Mesendoderm (in vitro differentiated cells): Measurements from ENCODE around the gene RCE1. TPM values are rescaled to one million over a fixed set of nuclear protein-coding genes. Genes with fewer than 3 reads are reported as not detected.
"Not testable (repeated sequence)": the region's sequence is repeated elsewhere in the genome, so short reads cannot be mapped to it uniquely, and the experiment has no call there.

Source experiments
- DNase-seq: peaks from one replicate; pipeline ENCODE4 v3.0.0; 2013
- H2AK5ac ChIP-seq: 2 replicates; pipeline ENCODE4 v1.6.1; 2013; ENCODE audit warnings: low read length, inconsistent platforms
- H2BK120ac ChIP-seq: 2 replicates; pipeline ENCODE4 v1.6.1; 2013; ENCODE audit warnings: low read depth, mild to moderate bottlenecking, low read length, moderate library complexity, mixed read lengths
- H2BK15ac ChIP-seq: replicated peaks from 2 replicates; pipeline ENCODE4 v1.6.1; 2013; ENCODE audit warnings: low read depth, mild to moderate bottlenecking, moderate library complexity
- H2BK5ac ChIP-seq: 2 replicates; pipeline ENCODE4 v1.6.1; 2013; ENCODE audit warnings: low read length, inconsistent platforms
- H3K18ac ChIP-seq: 2 replicates; pipeline ENCODE4 v1.6.1; 2013; ENCODE audit warnings: mild to moderate bottlenecking, low read length, mixed read lengths
- H3K23ac ChIP-seq: one replicate; pipeline ENCODE4 v1.6.1; 2013; ENCODE audit warnings: low read length
- H3K27ac ChIP-seq: 2 replicates; pipeline ENCODE4 v1.5.1; 2013; ENCODE audit warnings: low read depth, mild to moderate bottlenecking, inconsistent platforms, low read length, moderate library complexity
- H3K27me3 ChIP-seq: 2 replicates; pipeline ENCODE4 v1.6.1; 2013; ENCODE audit warnings: low read length, control low read depth, mild to moderate bottlenecking, inconsistent platforms; ENCODE audit not compliant: insufficient read depth, poor library complexity
- H3K36me3 ChIP-seq: 2 replicates; pipeline ENCODE4 v1.6.1; 2013; ENCODE audit warnings: low read length, inconsistent platforms; ENCODE audit not compliant: control insufficient read depth, insufficient read depth
- H3K4ac ChIP-seq: one replicate; pipeline ENCODE4 v1.6.1; 2013; ENCODE audit warnings: low read depth, mild to moderate bottlenecking, low read length, moderate library complexity
- H3K4me1 ChIP-seq: 2 replicates; pipeline ENCODE4 v1.6.1; 2013; ENCODE audit warnings: low read depth, low read length, inconsistent platforms; ENCODE audit not compliant: control insufficient read depth
- H3K4me2 ChIP-seq: 2 replicates; pipeline ENCODE4 v1.6.1; 2013; ENCODE audit warnings: low read length
- H3K4me3 ChIP-seq: 2 replicates; pipeline ENCODE4 v1.5.1; 2013; ENCODE audit warnings: mild to moderate bottlenecking, low read length
- H3K56ac ChIP-seq: one replicate; pipeline ENCODE4 v1.6.1; 2013; ENCODE audit warnings: low read length
- H3K79me1 ChIP-seq: 2 replicates; pipeline ENCODE4 v1.6.1; 2013; ENCODE audit warnings: low read length, inconsistent platforms
- H3K79me2 ChIP-seq: 2 replicates; pipeline ENCODE4 v1.6.1; 2013; ENCODE audit warnings: mild to moderate bottlenecking, low read length; ENCODE audit not compliant: control insufficient read depth, insufficient read depth
- H3K9ac ChIP-seq: 2 replicates; pipeline ENCODE4 v1.6.1; 2013; ENCODE audit warnings: low read length, inconsistent platforms
- H4K5ac ChIP-seq: one replicate; pipeline ENCODE4 v1.6.1; 2013; ENCODE audit warnings: low read length
- H4K8ac ChIP-seq: one replicate; pipeline ENCODE4 v1.6.1; 2013; ENCODE audit warnings: low read depth, mild to moderate bottlenecking, control low read depth, low read length, moderate library complexity
- WGBS: extraction: QIAGEN DNeasy Blood & Tissue Kit; methylation state at CpG from one replicate; pipeline ENCODE4 v1.1.7; 2013; ENCODE audit warnings: low lambda C conversion rate, missing lambda C conversion rate; ENCODE audit not compliant: insufficient coverage; ENCODE audit errors: extremely low coverage; 5-methylcytosine and 5-hydroxymethylcytosine counted together
- polyA plus RNA-seq, 2 experiments: library from polyadenylated mRNA; stranded (reverse); fragments of 200-250 nt; gene quantifications; one replicate each; pipeline ENCODE4 v1.2.3, GENCODE V29; 2013

RCE1 gene, protein sequence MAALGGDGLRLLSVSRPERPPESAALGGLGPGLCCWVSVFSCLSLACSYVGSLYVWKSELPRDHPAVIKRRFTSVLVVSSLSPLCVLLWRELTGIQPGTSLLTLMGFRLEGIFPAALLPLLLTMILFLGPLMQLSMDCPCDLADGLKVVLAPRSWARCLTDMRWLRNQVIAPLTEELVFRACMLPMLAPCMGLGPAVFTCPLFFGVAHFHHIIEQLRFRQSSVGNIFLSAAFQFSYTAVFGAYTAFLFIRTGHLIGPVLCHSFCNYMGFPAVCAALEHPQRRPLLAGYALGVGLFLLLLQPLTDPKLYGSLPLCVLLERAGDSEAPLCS
- 30.1 TPM for polyA plus RNA-seq (2013, experiment 1 of 2)
- 29.0 TPM for polyA plus RNA-seq (2013, experiment 2 of 2)

DNA sequence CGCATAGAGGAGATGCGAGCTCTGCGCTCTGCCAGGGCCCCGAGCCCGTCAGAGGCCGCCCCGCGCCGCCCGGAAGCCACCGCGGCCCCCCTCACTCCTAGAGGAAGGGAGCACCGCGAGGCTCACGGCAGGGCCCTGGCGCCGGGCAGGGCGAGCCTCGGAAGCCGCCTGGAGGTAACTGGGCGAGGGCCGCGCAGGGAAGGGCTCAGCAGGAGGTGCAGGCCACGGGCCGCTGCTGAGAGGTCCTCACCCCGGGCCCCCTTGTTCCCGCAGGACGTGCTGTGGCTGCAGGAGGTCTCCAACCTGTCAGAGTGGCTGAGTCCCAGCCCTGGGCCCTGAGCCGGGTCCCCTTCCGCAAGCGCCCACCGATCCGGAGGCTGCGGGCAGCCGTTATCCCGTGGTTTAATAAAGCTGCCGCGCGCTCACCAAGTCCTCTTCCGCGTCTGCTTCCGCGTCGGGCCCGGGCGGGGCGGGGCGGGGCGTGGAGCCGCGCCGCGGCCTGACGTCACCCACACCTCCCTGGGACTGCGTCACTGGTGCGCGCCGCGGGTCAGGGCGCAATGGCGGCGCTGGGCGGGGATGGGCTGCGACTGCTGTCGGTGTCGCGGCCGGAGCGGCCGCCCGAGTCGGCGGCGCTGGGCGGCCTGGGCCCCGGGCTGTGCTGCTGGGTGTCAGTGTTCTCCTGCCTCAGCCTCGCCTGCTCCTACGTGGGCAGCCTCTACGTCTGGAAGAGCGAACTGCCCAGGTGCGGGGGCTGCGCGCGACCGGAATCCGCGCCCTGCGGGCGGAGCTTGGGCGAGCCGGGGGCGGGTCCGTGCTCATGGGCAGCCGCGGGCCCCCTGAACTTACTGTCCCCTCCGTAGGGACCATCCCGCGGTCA lies at the start of gene RCE1:
TSS of gene RCE1 (plus strand) at position 546 of the 880 bp plus-strand sequence. CDS start at position 561, 15 bp downstream.
- peaks cover 5% of the 10 kb centered on the region for H3K36me3 ChIP-seq
- peak within 1 kb of the TSS; percentile 95 for H3K18ac ChIP-seq
- no peak within 1 kb of the TSS for H2BK15ac ChIP-seq
- peaks cover 23% of the 10 kb centered on the region for H3K79me1 ChIP-seq
- peak within 1 kb of the TSS; percentile 31 for H2BK120ac ChIP-seq
- peak within 1 kb of the TSS; percentile 98 for H3K4me2 ChIP-seq
- H3K4ac ChIP-seq: peak within 1 kb of the TSS; percentile 89
- peak within 1 kb of the TSS; percentile 94 for H3K4me3 ChIP-seq
- H3K23ac ChIP-seq: peak within 1 kb of the TSS; percentile 48
- DNase-seq: peak; percentile 93
- H3K56ac ChIP-seq: peak within 1 kb of the TSS; percentile 99
- WGBS: no CpG with 5 or more reads among the region's 98 CpGs
- H2AK5ac ChIP-seq: peak within 1 kb of the TSS; percentile 45
- H3K27ac ChIP-seq: peak within 1 kb of the TSS; percentile 87
- peak within 1 kb of the TSS; percentile 91 for H4K8ac ChIP-seq
- peak within 1 kb of the TSS; percentile 73 for H2BK5ac ChIP-seq
- no peak within 1 kb of the TSS for H4K5ac ChIP-seq
- no peaks in the 10 kb centered on the region for H3K27me3 ChIP-seq
- peak within 1 kb of the TSS; percentile 96 for H3K9ac ChIP-seq
- peaks cover 21% of the 10 kb centered on the region for H3K79me2 ChIP-seq
- peaks cover 7% of the 10 kb centered on the region for H3K4me1 ChIP-seq

DNA sequence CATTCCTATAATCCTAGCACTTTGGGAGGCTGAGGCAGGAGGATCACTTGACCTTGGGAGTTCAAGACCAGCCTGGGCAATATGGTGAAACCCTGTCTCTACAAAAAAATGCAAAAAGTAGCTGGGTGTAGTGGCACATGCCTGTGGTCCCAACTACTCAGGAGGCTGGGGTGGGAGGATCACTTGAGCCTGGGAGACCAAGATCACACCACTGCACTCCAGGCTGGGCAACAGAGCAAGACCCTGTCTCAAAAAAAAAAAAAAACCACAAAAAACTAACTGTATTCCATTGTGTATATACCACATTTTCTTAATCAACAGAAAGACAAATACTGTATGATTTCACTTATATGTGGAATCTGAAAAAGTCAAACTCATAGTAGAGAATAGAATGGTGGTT lies 43.4 kb upstream of the RCE1 start:
- H3K27me3 ChIP-seq, DNase-seq, H2BK5ac ChIP-seq, H3K27ac ChIP-seq, H3K4me2 ChIP-seq, H3K23ac ChIP-seq, H2BK15ac ChIP-seq, H3K4ac ChIP-seq, H3K18ac ChIP-seq, H3K4me3 ChIP-seq, H3K36me3 ChIP-seq, H2BK120ac ChIP-seq, H3K79me1 ChIP-seq, H4K8ac ChIP-seq, H3K56ac ChIP-seq, H3K4me1 ChIP-seq, H3K79me2 ChIP-seq, H4K5ac ChIP-seq, H2AK5ac ChIP-seq, H3K9ac ChIP-seq: not testable (repeated sequence)

DNA sequence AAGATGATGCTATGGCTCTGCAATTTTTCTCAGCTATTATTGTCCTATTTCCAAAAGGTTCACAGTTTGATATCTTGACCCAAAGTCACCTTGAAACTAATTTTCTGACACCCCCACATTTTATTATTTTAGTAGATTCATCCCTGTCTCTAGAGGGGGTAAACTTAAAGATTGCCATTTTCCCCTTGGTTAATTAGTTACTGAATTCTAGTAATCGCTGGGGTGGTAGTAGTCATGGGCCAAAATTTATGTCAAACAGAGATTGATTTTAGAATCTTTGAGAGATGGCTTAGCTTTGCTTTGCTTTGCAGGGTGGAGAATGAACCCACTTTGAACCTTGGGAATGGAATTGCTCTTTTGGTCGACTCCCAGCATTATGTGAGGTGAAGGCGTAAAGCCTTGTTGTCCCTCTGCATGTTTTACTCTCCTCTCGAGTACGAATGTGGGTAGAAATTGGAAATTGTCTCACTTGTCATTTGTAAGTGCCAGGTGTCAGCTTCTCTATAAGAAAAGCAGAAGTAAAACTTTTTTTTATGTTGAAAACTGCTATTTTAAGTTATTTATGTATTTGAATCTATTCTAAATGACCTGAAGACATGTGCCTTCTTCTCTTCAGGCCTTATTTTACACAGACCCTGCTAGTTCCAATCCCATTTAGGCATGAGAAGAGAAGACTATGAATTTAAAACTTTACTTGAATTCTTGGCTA lies 42.4 kb upstream of the RCE1 start:
- H3K23ac ChIP-seq: no peak overlapping the region

DNA sequence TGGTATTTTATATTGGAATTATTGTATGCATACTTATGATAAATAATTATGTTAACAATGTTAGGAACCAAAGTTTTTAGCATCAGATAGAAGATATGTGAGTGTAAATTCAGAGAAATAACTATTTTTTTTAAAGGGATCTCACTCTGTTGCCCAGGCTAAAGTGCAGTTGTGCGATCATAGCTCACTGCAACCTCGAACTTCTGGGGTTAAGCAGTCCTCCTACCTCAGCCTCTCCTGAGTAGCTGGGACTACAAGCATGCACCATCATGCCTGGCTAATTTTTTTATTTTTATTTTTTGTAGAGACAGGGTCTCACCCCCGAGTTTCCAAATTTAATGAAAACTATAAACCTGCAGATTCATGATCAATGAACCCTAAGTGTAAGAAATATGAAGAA lies 33.6 kb upstream of the RCE1 start:
- no peak overlapping the region for H3K23ac ChIP-seq
- DNase-seq: no peak
- H4K8ac ChIP-seq: no peak overlapping the region
- no peak overlapping the region for H3K4me2 ChIP-seq
- H3K36me3 ChIP-seq: no peaks in the 10 kb centered on the region
- no peak overlapping the region for H3K4ac ChIP-seq
- no peak overlapping the region for H2AK5ac ChIP-seq
- no peaks in the 10 kb centered on the region for H3K4me1 ChIP-seq
- H3K27ac ChIP-seq: no peak overlapping the region
- H3K4me3 ChIP-seq: no peak overlapping the region
- no peak overlapping the region for H3K56ac ChIP-seq
- WGBS: no CpG with 5 or more reads among the region's 3 CpGs
- no peaks in the 10 kb centered on the region for H3K79me2 ChIP-seq
- no peak overlapping the region for H4K5ac ChIP-seq
- no peak overlapping the region for H3K9ac ChIP-seq
- no peak overlapping the region for H3K18ac ChIP-seq
- H2BK120ac ChIP-seq: no peak overlapping the region
- H3K27me3 ChIP-seq: no peaks in the 10 kb centered on the region
- H3K79me1 ChIP-seq: no peaks in the 10 kb centered on the region
- H2BK15ac ChIP-seq: no peak overlapping the region
- no peak overlapping the region for H2BK5ac ChIP-seq

More for the DNA sequence above, 42.4 kb upstream of the RCE1 start:
- Histone ChIP-seq H3K4me2 (no peak overlapping the region), H3K4me3 (no peak overlapping the region), H4K5ac (no peak overlapping the region), H2AK5ac (no peak overlapping the region), H3K36me3 (no peaks in the 10 kb centered on the region), H3K79me1 (no peaks in the 10 kb centered on the region), H2BK120ac (no peak overlapping the region), H3K79me2 (no peaks in the 10 kb centered on the region), H3K4ac (no peak overlapping the region), H3K4me1 (no peaks in the 10 kb centered on the region), H3K27ac (no peak overlapping the region), H3K27me3 (no peaks in the 10 kb centered on the region), H3K56ac (no peak overlapping the region), H4K8ac (no peak overlapping the region), H3K18ac (no peak overlapping the region), H3K9ac (no peak overlapping the region), H2BK5ac (no peak overlapping the region), H2BK15ac (no peak overlapping the region)
- no CpG with 5 or more reads among the region's 5 CpGs for WGBS
- DNase-seq: no peak

DNA sequence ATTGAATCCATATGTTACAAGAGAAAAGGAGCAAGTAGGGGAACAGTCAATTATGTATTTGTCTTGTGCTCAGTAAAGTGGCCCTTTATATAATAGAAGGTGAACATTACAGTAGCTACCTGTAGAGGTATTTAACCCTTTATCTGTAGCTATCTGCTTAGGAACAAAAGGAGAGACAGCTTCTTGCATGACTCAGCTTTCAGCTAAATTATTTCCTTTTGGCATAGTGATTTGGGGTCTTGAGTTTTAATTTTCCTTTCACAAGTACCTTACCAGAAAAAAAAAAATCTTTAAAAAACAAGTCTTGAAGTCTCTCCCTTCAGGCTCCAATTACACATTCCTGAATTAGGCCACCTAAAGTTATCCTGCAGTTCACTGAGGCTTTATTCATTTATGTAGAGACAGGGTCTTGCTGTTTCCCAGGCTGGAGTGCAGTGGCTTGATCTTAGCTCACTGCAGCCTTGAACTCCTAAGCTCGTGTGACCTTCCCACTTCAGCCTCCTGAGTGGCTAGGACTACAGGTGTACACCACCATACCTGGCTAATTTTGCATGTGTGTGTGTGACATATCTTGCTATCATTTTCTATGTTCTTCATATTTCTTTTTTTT lies 32.6 kb upstream of the RCE1 start:
- Histone ChIP-seq H3K27ac (no peak overlapping the region), H3K18ac (no peak overlapping the region), H3K4me1 (no peaks in the 10 kb centered on the region), H2AK5ac (no peak overlapping the region), H2BK120ac (no peak overlapping the region), H3K4ac (no peak overlapping the region), H4K8ac (no peak overlapping the region), H4K5ac (no peak overlapping the region), H3K79me1 (no peaks in the 10 kb centered on the region), H3K79me2 (no peaks in the 10 kb centered on the region), H3K9ac (no peak overlapping the region), H3K4me2 (no peak overlapping the region), H3K36me3 (no peaks in the 10 kb centered on the region), H3K56ac (peak overlapping the region; percentile 42), H3K27me3 (no peaks in the 10 kb centered on the region), H3K4me3 (no peak overlapping the region), H2BK5ac (no peak overlapping the region), H2BK15ac (no peak overlapping the region), H3K23ac (no peak overlapping the region)
- WGBS: no CpG with 5 or more reads among the region's 1 CpG
- DNase-seq: peak; percentile 33
